ENCODE data around the gene B4GALNT4. TPM values are rescaled to one million over a fixed set of nuclear protein-coding genes. Genes with fewer than 3 reads are reported as not detected.

B4GALNT4 gene
- total and polyA plus RNA-seq, 2 of the 13 experiments (the other 11 are each of a cell fraction or from before 2014, with no cell fraction given): 30.5 to 50.1 TPM

- TF ChIP-seq ZBTB42 (CRISPR knock-in tag; IDR thresholded peaks at IDR 0.05) (0 out of 2 replicates have a peak, but pooled peaks have one; percentile 57), ISX (CRISPR knock-in tag; conservative IDR thresholded peaks at IDR 0.05) (no peak), TEAD2 (CRISPR knock-in tag; IDR thresholded peaks at IDR 0.05) (no peak), JUNB (CRISPR knock-in tag; IDR thresholded peaks at IDR 0.05; ENCODE audit: borderline replicate concordance) (no peak), TEAD3 (CRISPR knock-in tag; optimal IDR thresholded peaks at IDR 0.05; ENCODE audit: borderline replicate concordance) (peak; percentile 19), CBX2 (IDR thresholded peaks at IDR 0.05; ENCODE audit: low read depth, low read length) (no peak), CBX2 (CRISPR knock-in tag; IDR thresholded peaks at IDR 0.05; ENCODE audit: low read depth) (no peak), ZNF280D (CRISPR knock-in tag; IDR thresholded peaks at IDR 0.05) (no peak), TRIM22 (IDR thresholded peaks at IDR 0.05) (no peak), ZNF101 (CRISPR knock-in tag; IDR thresholded peaks at IDR 0.05; ENCODE audit: borderline replicate concordance, low read depth) (no peak), HNRNPK (IDR thresholded peaks at IDR 0.05; ENCODE audit: low read depth, low read length, poor library complexity, severe bottlenecking) (no peak), NPAS2 (CRISPR knock-in tag; IDR thresholded peaks at IDR 0.05; ENCODE audit: borderline replicate concordance) (no peak), ZNF704 (CRISPR knock-in tag; IDR thresholded peaks at IDR 0.05; ENCODE audit: borderline replicate concordance) (0 out of 2 replicates have a peak, but pooled peaks have one; percentile 48), NFE2 (CRISPR knock-in tag; IDR thresholded peaks at IDR 0.05) (no peak), HOXA5 (CRISPR knock-in tag; IDR thresholded peaks at IDR 0.05) (no peak), PRPF4 (IDR thresholded peaks at IDR 0.05; ENCODE audit: low read depth, low read length, poor library complexity, severe bottlenecking) (no peak), ADNP (CRISPR knock-in tag; IDR thresholded peaks at IDR 0.05) (no peak), ZBTB10 (CRISPR knock-in tag; IDR thresholded peaks at IDR 0.05; ENCODE audit: borderline replicate concordance) (no peak), KAT8 (CRISPR knock-in tag; IDR thresholded peaks at IDR 0.05) (peak; percentile 23; the same call in 1 of the 2 replicates), KDM6A (CRISPR knock-in tag; IDR thresholded peaks at IDR 0.05; ENCODE audit: low read depth) (0 out of 2 replicates have a peak, but pooled peaks have one; percentile 27), PHF8 (CRISPR knock-in tag; IDR thresholded peaks at IDR 0.05) (0 out of 2 replicates have a peak, but pooled peaks have one; percentile 31), PHF21A (CRISPR knock-in tag; IDR thresholded peaks at IDR 0.05) (peak; percentile 72; the same call in 1 of the 2 replicates)
Measured at GRCh38 chr11:409600-410483, 40.5 kb downstream of the B4GALNT4 start (continued).
